GM18502 (cell line): Measurements from ENCODE around the gene SNX9.
A peak's percentile ranks its signal among the peaks of the same experiment; 100 is the strongest.
"Not testable (repeated sequence)": the region's sequence is repeated elsewhere in the genome, so short reads cannot be mapped to it uniquely, and the experiment has no call there.

Experiments used
- ATAC-seq: cut with Tn5 transposase; IDR thresholded peaks from one replicate; pipeline ENCODE4 v1.9.1; 2021; ENCODE audit warnings: mild to moderate bottlenecking; ENCODE audit not compliant: unreplicated experiment, poor library complexity

SNX9 gene

DNA sequence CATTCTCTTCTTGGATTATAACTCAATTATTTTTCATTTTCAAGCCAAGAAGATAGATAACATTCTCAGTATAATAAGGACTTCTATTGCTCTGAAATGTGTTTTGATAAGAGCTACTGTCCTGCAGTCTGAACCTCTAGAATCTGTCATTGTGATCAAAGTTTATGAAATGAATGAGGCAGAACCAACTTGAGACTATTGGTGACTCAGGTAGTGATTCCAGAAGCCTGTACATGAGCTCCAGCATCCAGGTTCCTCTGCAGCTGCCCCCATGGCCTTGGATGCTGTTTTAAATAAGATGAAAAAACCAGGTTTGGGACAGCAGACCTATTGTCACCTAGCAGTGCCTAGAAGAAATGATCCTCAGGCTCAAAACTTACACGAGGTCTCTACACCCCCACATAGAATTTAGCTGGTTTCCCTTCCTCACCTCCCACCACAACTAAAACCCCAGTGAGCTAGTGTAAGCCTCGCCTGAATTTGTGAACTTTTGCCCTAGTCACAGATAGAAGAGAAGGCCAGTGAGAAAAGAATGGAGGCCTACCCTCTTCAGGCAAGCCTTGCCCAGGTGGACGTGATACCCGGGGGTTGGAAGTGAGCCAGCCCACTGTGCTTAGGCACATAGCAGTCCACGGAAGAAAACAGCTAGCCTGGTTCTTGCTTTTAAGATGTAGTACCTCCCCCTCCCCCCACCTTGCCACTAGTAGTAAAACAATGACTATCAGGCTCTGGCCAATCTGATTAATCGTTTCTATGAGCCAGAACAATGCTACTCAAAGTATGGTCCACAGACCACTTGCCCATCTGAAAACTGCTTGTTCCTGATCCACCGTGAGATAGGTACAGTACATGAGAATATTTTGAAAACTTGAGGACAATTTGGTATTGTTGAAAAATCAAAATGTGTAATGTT, 85.6 kb downstream of the SNX9 start:
- peak; percentile 75 for ATAC-seq

DNA sequence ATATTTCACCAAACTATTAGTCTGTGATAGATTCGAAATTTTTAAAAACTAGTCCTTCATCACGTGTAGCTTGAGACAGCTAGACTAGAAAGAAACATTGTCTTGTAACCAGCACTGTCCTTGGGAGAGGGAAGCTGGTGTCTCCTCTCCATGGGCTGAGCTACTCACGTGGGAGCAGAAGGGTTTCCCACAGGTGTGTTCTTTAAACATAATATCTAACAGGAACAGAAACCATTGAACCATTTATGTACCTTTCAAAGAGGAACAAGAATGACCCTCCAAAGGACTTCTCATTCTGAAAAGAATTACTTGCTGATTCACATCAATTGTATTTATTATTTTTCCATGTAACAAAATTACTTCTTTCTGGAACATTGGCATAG, 86.2 kb downstream of the SNX9 start:
- no peak for ATAC-seq

DNA sequence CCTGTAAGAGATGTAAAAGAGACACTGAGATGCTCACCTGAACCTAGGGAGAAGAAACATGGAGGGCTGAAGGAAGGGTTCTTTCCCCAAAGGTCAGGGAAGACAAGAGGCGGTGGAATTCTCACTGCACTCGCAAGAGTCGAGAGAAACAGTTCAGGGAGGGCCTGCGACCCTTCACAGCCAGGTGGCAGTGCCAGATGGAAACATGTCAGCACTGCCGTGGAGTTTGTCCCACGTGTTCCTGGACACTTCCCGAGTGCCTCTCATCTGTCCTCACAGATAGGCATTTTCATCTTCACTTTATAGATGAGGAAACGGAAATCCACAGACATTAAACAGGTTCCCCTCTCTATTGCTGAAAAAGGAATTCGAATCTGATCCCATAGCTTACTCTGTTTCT, 88.2 kb downstream of the SNX9 start:
- ATAC-seq = no peak

DNA sequence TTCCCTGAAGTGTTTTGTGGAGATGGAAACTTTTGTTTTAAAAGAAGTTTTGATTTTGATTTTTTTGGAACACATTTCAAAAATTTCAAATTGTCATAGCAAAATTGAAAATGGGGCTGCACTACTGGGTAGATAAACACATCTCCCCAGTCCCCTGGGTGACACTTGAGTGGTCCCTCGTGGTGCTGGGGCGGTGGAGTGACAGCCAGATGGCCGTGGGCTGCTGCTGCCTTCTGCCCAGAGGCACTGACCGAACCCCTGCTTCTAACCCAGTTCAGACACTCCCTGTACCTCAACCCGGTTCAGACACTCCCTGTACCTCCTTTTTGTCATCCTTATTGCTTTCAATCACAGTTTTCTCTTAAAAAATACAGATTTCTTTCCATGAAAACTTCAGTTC, 88.7 kb downstream of the SNX9 start:
- no peak for ATAC-seq

DNA sequence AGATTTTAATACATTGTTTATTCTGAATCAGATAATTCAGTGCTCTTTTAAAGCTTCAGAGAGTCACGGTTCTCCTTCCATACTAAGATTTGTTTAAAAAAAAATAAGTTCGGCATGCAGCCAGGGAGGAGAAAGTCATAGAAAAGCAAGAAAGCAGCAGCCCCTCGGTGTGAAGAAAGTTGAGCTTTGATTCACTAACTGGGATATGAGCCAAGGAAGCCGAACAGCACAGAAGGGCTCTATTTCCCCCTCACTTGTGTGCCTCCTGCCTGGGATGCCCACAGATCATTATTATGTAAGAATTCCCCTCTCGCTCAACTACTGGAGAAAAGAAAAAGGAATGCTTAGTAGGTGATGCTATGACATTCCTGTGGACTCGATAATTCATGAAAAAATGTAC, 89.3 kb downstream of the SNX9 start:
- ATAC-seq = no peak

DNA sequence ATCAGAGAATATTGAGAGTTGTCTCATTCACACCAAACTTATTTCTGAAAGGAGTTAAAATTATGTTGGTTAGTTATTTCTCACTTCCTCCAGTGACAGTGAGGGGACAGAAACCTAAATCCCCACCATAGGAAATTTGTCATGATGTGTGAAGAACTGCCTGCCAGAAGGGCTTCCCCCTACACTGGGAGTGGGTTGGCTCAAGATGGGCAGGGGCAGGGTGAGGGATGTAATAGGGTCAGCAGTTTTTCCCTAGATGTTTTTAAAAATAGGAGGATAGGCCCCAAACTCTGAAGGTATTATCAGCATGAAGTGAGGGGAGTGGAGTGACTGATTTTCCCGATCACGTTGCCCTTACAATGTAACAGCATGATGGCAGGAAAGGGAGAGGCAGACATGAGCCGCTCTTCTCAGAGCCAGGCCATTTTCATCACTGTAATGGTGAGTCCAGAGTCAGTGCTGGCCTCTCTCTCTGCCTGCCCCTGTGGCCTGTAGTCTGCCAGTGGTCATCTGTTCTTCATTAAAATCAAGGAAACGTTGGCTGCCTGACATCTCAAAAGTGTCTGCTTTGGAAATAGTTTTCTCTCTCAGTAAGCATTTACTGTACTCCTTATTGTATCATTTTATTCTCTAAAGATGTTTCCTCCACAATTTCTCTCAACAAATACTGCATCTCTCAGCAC, 98.8 kb downstream of the SNX9 start:
- ATAC-seq = no peak

DNA sequence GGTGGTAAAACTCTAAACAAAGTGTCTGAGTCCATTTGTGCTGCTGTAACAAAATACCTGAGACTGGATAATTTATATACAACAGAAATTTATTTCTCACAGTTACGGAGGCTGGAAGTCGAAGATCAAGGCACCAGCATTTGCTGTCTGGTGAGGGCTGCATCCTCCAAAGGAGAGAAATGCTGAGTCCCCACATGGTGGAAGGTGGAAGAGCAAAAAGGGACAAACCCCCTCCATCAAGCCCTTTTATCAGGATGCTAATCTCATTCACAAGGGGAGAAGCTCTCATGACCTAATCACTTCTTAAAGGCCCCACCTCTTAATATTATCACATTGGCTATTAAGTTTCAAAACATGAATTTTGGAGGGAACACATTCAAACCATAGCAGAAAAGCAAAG, 102.7 kb downstream of the SNX9 start:
- no peak for ATAC-seq

DNA sequence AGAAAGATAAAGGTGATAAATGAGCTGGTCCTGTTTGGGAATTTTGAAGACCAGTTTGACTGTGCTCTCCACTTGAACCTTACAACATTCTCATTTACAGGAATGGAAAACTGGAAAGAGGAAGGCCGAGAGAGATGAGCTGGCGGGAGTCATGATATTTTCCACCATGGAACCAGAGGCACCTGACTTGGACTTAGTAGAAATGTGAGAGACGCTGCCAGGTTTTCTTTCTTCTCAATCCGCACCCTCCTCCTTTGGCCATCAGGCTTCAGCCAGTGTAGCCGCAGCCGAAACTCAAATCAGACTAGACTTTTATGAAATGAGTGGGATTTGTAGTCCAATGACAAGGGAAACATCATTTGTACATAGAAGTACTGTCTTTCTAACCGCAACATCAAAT, 104.0 kb downstream of the SNX9 start:
- no peak for ATAC-seq

DNA sequence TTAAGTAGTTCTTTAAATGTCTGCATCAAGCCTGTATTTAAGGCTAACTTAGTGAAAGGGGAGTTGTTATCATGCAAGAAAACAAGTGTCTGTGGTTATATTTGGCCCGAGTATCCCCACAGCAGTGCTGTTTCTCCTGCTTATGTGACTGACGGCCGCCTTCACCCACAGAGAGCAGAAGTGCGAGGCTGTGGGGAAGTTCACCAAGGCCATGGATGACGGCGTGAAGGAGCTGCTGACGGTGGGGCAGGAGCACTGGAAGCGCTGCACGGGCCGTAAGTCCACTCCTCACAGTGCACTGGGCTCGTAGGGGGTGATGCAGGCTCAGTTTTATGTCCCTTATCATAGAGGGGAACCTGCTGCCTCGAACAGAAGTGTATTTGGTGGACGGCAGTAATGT, 105.4 kb downstream of the SNX9 start:
- no peak for ATAC-seq

DNA sequence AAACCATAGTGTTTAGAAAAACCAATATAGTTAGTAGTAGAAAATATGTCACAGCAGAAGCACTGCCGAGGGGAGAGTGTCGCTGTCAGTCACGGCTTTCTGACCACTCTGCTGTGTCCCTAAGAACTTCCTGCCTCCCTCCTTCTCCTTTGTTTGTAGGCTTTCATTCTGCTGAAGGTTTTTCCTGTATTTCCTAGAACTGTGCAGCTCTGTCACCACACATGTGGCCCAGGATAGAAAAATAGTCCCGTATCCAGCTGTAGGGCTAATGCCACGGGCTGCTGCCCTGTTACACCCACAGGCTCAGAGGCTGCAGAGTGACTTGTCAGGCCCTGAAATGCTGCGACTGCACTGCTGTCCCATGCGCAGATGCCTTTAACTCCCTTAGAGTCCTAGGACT, 106.0 kb downstream of the SNX9 start:
- no peak for ATAC-seq

DNA sequence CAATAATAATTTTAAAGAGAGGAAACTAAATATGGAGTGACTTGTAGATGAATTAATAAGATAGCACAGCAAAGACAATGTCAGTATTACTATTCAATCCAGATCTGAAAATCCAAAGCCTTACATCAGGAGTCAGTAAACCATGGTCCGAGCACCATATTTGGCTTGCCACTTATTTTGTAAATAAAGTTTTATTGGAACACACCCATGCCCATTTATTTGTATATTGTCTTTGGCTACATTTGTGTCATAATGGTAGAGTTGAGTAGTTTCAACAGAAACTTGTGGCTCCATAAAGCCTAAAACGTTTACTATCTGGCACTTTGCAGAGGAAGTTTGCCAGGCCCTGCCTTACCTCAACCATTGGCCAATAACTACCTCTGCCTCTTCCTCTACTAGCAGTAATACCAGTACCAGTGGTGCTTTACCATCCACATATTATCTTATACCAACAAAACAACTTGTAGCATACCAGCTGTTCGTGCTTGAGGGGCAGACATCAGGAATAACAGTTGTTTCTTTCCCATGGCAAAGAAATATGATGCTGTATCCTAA, 106.8 kb downstream of the SNX9 start:
- ATAC-seq = no peak

DNA sequence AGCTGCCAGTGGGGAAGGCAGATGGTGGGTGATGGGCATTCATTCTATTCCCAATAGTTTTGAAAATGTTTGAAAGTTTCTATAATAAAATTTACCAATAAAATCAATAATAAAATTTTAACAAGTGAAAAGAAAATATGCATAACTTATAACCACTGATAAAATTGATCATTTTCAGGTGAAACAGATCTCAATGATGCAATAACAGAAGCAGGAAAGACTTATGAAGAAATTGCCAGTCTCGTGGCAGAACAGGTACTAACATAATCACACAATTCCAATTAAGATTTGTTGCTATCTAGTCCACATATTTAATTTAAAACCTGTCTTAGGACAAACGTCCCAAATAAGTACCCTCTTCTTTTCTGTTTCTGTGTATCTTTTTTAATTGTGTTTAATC, 112.7 kb downstream of the SNX9 start:
- no peak for ATAC-seq

DNA sequence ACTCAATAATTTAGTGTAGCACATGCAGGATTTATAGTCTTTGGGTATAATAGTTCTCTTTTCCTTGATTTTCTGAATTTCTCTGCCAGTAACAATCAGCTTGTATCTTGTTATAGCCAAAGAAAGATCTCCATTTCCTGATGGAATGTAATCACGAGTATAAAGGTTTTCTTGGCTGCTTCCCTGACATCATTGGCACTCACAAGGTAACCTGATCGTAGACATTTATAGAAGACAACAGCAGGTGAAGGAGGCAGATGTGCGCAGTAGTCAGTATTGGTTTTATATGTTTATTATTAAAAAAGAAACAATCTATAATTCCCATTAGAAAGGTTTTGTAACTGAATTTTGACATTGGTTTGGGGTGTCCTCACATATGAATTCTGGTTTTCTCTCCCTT, 114.3 kb downstream of the SNX9 start:
- no peak for ATAC-seq

DNA sequence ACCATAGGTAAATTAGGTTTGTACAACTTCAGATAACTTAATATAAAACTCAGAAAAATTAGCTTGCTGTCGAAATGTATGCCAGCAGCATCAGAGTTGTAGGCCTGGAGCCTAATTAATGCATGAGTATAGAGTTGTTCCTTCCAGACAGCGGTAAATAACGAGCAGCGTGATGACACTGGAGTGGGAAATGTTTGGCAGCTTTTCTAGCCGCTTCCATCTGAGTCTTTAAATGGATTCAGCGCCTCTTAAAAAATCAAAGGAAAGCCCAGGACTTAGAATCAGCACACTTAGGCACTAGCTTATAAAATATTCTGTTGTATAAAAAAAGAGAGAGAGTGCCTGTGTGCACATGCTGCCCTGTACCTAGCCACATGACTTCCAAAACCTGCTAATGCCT, 114.9 kb downstream of the SNX9 start:
- ATAC-seq = no peak

DNA sequence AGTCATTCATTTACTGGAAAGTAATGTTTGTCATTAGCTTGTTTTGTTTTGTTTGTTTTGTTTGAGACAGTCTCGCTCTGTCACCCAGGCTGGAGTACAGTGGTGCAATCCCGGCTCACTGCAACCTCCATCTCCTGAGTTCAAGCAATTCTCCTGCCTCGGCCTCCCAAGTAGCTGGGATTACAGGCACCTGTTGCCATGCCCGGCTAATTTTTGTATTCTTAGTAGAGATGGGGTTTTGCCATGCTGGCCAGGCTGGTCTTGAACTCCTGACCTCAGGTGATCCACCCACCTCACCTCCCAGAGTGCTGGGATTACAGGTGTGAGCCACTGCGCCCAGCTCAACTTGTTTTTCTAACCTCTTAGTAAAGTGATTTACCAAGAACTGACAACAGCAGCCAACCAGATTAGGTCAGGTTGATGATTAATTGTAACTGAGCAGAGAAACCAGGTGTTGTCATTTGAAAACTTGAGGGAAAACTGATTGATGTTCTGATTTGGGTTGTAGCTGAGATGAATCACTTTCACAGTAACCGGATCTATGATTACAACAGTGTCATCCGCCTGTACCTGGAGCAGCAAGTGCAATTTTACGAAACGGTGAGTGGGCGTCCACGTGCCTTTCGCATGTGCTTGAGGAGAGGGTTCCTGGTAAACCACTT, 117.5 kb downstream of the SNX9 start:
- not testable (repeated sequence) for ATAC-seq

DNA sequence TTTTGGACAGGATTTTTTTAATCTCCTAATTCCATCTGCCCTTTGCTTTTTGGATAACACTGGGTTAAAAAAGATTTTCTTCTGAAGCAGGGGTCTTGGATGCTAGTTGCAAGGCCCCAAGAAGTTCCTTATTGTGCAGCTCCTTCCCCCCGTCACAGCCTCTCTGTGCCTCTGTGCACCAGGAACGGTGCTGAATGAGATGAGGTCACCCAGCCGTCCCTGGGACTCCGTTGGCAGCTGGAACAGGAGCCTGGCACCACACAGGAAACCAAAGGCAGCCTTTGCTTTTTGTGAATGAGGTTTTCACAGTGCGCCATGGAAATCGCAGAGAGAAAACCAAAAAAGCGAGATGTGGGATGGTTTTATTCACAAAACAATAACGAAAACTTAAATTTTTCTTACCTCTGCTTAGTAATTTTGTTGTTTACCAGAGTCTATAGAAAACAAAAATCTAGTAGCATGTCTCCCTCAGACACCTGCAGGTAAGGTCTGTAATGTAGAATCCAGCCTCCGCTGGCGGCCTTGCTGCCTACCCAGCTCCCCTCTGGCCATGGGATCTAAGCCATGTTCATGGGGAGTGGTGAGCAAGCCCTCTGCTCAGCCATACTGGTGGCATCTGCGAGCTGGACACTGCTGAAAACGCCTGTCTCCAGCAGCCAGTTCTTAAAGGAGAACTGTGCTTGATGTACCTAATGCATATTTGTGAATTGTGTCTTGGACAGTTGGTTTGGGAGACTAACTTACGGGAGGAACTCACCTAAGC, 118.2 kb downstream of the SNX9 start:
- no peak for ATAC-seq

DNA sequence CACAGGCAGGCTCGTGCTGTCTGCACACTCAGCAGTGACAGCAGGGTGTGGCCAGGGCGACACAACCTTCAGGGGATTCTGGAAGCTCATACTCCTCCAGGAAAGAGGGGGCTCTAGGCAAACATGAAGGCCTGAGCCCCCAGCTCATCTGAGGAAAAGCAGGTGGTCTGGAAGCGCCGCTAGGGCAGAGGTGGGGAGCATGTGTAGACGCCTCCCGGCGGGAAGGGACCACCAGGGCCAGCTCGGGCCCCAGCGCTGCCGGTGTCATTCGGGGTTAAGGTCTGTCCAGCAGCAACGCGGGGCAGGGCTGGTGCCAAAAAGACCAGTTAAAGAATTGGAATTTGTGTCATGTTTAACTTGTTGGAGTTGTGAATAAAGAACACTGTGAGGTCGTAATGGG, 119.3 kb downstream of the SNX9 start:
- no peak for ATAC-seq

DNA sequence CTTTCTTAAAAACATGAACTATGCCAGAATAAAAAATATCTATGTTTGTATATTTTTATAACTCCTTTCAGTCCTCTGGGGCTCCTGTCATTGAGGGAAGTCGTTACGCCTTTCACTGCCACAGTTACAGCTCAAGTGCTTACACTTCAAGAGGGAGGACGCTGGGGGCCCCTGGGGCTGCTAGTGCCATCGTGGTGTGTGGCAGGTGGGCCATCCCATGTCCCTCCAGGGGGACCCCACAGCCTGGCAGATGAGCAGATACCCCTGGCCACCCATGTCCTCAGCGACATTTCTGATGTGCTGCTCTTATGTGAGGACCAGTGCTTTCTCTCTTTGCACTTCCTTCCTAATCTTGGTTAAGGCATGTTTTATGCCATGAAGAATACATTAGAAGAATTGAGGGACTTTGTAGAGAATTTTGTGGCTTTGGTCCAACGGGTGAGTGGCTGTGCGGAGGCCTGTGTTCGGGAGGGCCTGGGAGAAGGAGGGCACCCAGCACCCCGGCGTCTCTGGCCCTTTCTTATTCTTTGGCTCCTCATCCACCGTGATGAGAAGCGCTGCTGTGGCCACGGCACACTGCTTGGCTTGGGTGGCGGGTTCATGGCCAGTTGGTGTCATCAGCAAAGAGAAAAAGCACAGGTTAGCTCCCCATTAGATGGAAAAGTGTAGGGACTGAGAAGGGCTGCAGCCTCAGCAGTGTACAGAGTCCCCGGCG, 120.4 kb downstream of the SNX9 start:
- ATAC-seq = no peak

DNA sequence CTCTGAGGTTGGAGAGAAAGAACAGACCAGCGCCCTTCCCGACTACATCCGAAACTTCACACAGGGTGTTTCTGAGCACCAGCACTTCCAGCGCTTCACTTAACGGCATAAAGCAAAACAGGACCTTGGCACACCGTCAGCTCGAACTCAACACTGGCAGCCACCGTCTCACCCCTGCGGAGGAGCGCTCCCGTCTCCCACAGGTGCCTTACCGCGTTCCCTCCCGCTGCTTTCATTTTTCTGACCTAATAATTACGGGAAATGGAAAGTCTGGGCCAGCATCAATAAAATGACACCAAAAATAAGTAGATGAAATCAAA, 120.9 kb downstream of the SNX9 start:
- no peak for ATAC-seq
